Naive thymus-derived CD4-positive, alpha-beta T cell (primary cell): Measurements from ENCODE around the gene DLG4. TPM values are rescaled to one million over a fixed set of nuclear protein-coding genes. Genes with fewer than 3 reads are reported as not detected.
A peak's percentile ranks its signal among the peaks of the same experiment; 100 is the strongest.

ENCODE experiments used
- ATAC-seq: fragments of 150-1000 bp; cut with Tn5 transposase; 2 replicates; pipeline ENCODE4 v1.10.0; 2021; ENCODE audit warnings: mild to moderate bottlenecking, moderate library complexity
- CTCF ChIA-PET: fragments of 350-600 bp; sonication (Branson Sonifier 250); formaldehyde crosslinking; loops from one replicate; lab custom pipeline; 2021; ENCODE audit warnings: antibody characterized with exemption; lab: Charles Lee
- POLR2A ChIA-PET: fragments of 350-600 bp; sonication (Branson Sonifier 250); formaldehyde crosslinking; loops from one replicate; lab custom pipeline; 2021; ENCODE audit warnings: antibody characterized with exemption, inconsistent platforms; lab: Charles Lee
- DNase-seq, 9 donors: peaks; one replicate each; pipeline versions ENCODE4 v3.0.0 to v3.0.0-alpha.2; 2020 to 2022; ENCODE audit warnings: mixed read lengths in 1 of 9
- H3K27ac ChIP-seq: one replicate; pipeline ENCODE4 v1.7.0; 2013; ENCODE audit warnings: mild to moderate bottlenecking, low read depth, low read length, moderate library complexity
- H3K27me3 ChIP-seq, 2 donors: one replicate each; pipeline ENCODE4 v1.7.0; 2013; ENCODE audit warnings: low read length in 2 of 2, mild to moderate bottlenecking in 2 of 2, moderate library complexity in 2 of 2; ENCODE audit not compliant: control insufficient read depth in 2 of 2, insufficient read depth in 2 of 2
- H3K36me3 ChIP-seq, 3 experiments: 1 replicate in 2 of 3; 2 replicates in 1 of 3; pipeline ENCODE4 v1.7.0; 2013; ENCODE audit warnings: low read length in 3 of 3, mild to moderate bottlenecking in 3 of 3, moderate library complexity in 1 of 3; ENCODE audit not compliant: insufficient read depth in 3 of 3, control insufficient read depth in 2 of 3
- H3K4me1 ChIP-seq, 2 donors: one replicate each; pipeline ENCODE4 v1.7.0; 2013; ENCODE audit warnings: low read length in 2 of 2, mild to moderate bottlenecking in 2 of 2, moderate library complexity in 1 of 2; ENCODE audit not compliant: control insufficient read depth in 2 of 2, insufficient read depth in 2 of 2
- H3K4me3 ChIP-seq: 2 replicates; pipeline ENCODE4 v1.7.0; 2013; ENCODE audit warnings: mild to moderate bottlenecking, low read length
- H3K9me3 ChIP-seq, 3 experiments: 1 replicate in 2 of 3; 2 replicates in 1 of 3; pipeline ENCODE4 v1.7.0; 2013; ENCODE audit warnings: low read length in 3 of 3; ENCODE audit not compliant: control insufficient read depth in 2 of 3
- H3K27ac Mint-ChIP-seq, 9 donors: one replicate each; pipeline ENCODE4 v1.8.0; 2020 to 2022; ENCODE audit warnings: mixed read lengths in 9 of 9, mild to moderate bottlenecking in 8 of 9, moderate library complexity in 5 of 9, inconsistent platforms in 2 of 9
- H3K27me3 Mint-ChIP-seq, 5 donors: one replicate each; pipeline ENCODE4 v1.8.0; 2021 to 2022; ENCODE audit warnings: mixed read lengths in 5 of 5, mild to moderate bottlenecking in 1 of 5
- H3K36me3 Mint-ChIP-seq, 5 donors: one replicate each; pipeline ENCODE4 v1.8.0; 2020 to 2022; ENCODE audit warnings: mixed read lengths in 5 of 5, mild to moderate bottlenecking in 3 of 5, inconsistent platforms in 1 of 5
- H3K4me1 Mint-ChIP-seq, 7 donors: one replicate each; pipeline ENCODE4 v1.8.0; 2020 to 2022; ENCODE audit warnings: mixed read lengths in 7 of 7, mild to moderate bottlenecking in 3 of 7, inconsistent platforms in 1 of 7
- H3K4me3 Mint-ChIP-seq, 10 donors: one replicate each; pipeline ENCODE4 v1.8.0; 2020 to 2022; ENCODE audit warnings: mild to moderate bottlenecking in 10 of 10, mixed read lengths in 10 of 10, moderate library complexity in 6 of 10, inconsistent platforms in 2 of 10
- H3K9me3 Mint-ChIP-seq, 11 donors: one replicate each; pipeline ENCODE4 v1.8.0; 2020 to 2022; ENCODE audit warnings: mixed read lengths in 11 of 11, mild to moderate bottlenecking in 4 of 11, inconsistent platforms in 1 of 11, moderate library complexity in 1 of 11
- intact Hi-C, 2 donors: fragments of 100-400 bp; cut with micrococcal nuclease; formaldehyde crosslinking; loops; one replicate each; pipeline ENCODE4 v1.15.1; 2023
- polyA plus RNA-seq, 2 donors: library from polyadenylated mRNA; unstranded; fragments of 300-500 nt; fragmentation: Illumina TruSeq; gene quantifications; one replicate each; pipeline ENCODE4 v1.2.3, GENCODE V29; 2021
- total RNA-seq, 6 experiments: library from RNA in 5 of 6; stranded (reverse) in 5 of 6; gene quantifications; 1 replicate in 5 of 6; 2 replicates in 1 of 6; pipeline ENCODE4 v1.2.3 and lab custom pipeline; 2021 to 2026

DLG4 gene
- total and polyA plus RNA-seq, 7 experiments from 2014 or later: 0.26 to 25.4 (median 11.4) TPM

GRCh38 chr17:7191069-7191468, 28.6 kb downstream of the DLG4 start:
- intact Hi-C loops: no loop called here
- Histone ChIP-seq H3K36me3 (peaks cover 0 to 30% (median 0%) of the 10 kb centered on the region in 3 experiments), H3K27ac (no peak overlapping the region), H3K9me3 (no peaks in the 10 kb centered on the region), H3K4me1 (no peaks in the 10 kb centered on the region), H3K4me3 (no peak overlapping the region), H3K27me3 (no peaks in the 10 kb centered on the region)
- H3K4me1 Mint-ChIP-seq: peaks cover 0 to 8% (median 6%) of the 10 kb centered on the region in 7 donors
- ATAC-seq: no peak
- H3K27ac Mint-ChIP-seq: peak overlapping the region in 1 of 9 donors; percentile 28
- no peak for DNase-seq
- H3K36me3 Mint-ChIP-seq: peaks cover 0 to 11% (median 4%) of the 10 kb centered on the region in 5 donors
- ChIA-PET CTCF (no interaction called here), POLR2A (no interaction called here)
- peaks cover 0 to 2% (median 0%) of the 10 kb centered on the region in 11 donors for H3K9me3 Mint-ChIP-seq
- no peaks in the 10 kb centered on the region for H3K27me3 Mint-ChIP-seq
- H3K4me3 Mint-ChIP-seq: no peak overlapping the region

GRCh38 chr17:7190276-7190917, 29.2 kb downstream of the DLG4 start:
- CTCF ChIA-PET: no interaction called here
- no peaks in the 10 kb centered on the region for H3K27me3 Mint-ChIP-seq
- H3K4me3 ChIP-seq: no peak overlapping the region
- no peaks in the 10 kb centered on the region for H3K27me3 ChIP-seq
- peaks cover 0 to 2% (median 0%) of the 10 kb centered on the region in 11 donors for H3K9me3 Mint-ChIP-seq
- no peak for DNase-seq
- no peak overlapping the region for H3K27ac ChIP-seq
- peaks cover 0 to 10% (median 4%) of the 10 kb centered on the region in 5 donors for H3K36me3 Mint-ChIP-seq
- intact Hi-C loops: no loop called here
- no peaks in the 10 kb centered on the region for H3K4me1 ChIP-seq
- no peaks in the 10 kb centered on the region for H3K9me3 ChIP-seq
- no peak for ATAC-seq
- POLR2A ChIA-PET: no interaction called here
- peaks cover 0 to 23% (median 0%) of the 10 kb centered on the region in 3 experiments for H3K36me3 ChIP-seq
- H3K4me1 Mint-ChIP-seq: peaks cover 0 to 8% (median 6%) of the 10 kb centered on the region in 7 donors
- H3K4me3 Mint-ChIP-seq: no peak overlapping the region
- H3K27ac Mint-ChIP-seq: no peak overlapping the region

GRCh38 chr17:7186241-7186640, 33.4 kb downstream of the DLG4 start:
- no peaks in the 10 kb centered on the region for H3K9me3 Mint-ChIP-seq
- no peak overlapping the region for H3K4me3 Mint-ChIP-seq
- Histone ChIP-seq H3K27ac (no peak overlapping the region), H3K9me3 (no peaks in the 10 kb centered on the region), H3K27me3 (no peaks in the 10 kb centered on the region), H3K36me3 (peaks cover 0 to 7% (median 0%) of the 10 kb centered on the region in 3 experiments), H3K4me3 (no peak overlapping the region), H3K4me1 (no peaks in the 10 kb centered on the region)
- peaks cover 0 to 2% (median 0%) of the 10 kb centered on the region in 5 donors for H3K36me3 Mint-ChIP-seq
- ATAC-seq (peak; percentile 29), DNase-seq (no peak)
- peaks cover 0 to 8% (median 6%) of the 10 kb centered on the region in 7 donors for H3K4me1 Mint-ChIP-seq
- H3K27me3 Mint-ChIP-seq: no peaks in the 10 kb centered on the region
- intact Hi-C loops: no loop called here
- ChIA-PET POLR2A (no interaction called here), CTCF (no interaction called here)
- peak overlapping the region in 1 of 9 donors; percentile 88 for H3K27ac Mint-ChIP-seq

- H3K27ac ChIP-seq: no peak overlapping the region
- DNase-seq (no peak), ATAC-seq (no peak)
- intact Hi-C loops: no loop called here
- Mint-ChIP-seq H3K4me3 (no peak overlapping the region), H3K27me3 (no peaks in the 10 kb centered on the region), H3K4me1 (peaks cover 0 to 8% (median 6%) of the 10 kb centered on the region in 7 donors), H3K27ac (no peak overlapping the region), H3K36me3 (no peaks in the 10 kb centered on the region), H3K9me3 (no peaks in the 10 kb centered on the region)
- ChIA-PET POLR2A (no interaction called here), CTCF (no interaction called here)
- H3K36me3 ChIP-seq: no peaks in the 10 kb centered on the region
- no peaks in the 10 kb centered on the region for H3K9me3 ChIP-seq
- no peak overlapping the region for H3K4me3 ChIP-seq
- H3K4me1 ChIP-seq: no peaks in the 10 kb centered on the region
- no peaks in the 10 kb centered on the region for H3K27me3 ChIP-seq
Measured at GRCh38 chr17:7184647-7185046, 35.0 kb downstream of the DLG4 start.

- ATAC-seq (no peak), DNase-seq (no peak)
- Histone ChIP-seq H3K27me3 (no peaks in the 10 kb centered on the region), H3K4me3 (no peak overlapping the region), H3K36me3 (no peaks in the 10 kb centered on the region), H3K27ac (no peak overlapping the region), H3K9me3 (no peaks in the 10 kb centered on the region), H3K4me1 (no peaks in the 10 kb centered on the region)
- no peaks in the 10 kb centered on the region for H3K27me3 Mint-ChIP-seq
- H3K4me1 Mint-ChIP-seq: peaks cover 0 to 8% (median 6%) of the 10 kb centered on the region in 7 donors
- no peaks in the 10 kb centered on the region for H3K9me3 Mint-ChIP-seq
- intact Hi-C loops: no loop called here
- no peaks in the 10 kb centered on the region for H3K36me3 Mint-ChIP-seq
- POLR2A ChIA-PET: no interaction called here
- H3K4me3 Mint-ChIP-seq: no peak overlapping the region
- CTCF ChIA-PET: no interaction called here
- H3K27ac Mint-ChIP-seq: no peak overlapping the region
Measured at GRCh38 chr17:7184091-7184488, 35.5 kb downstream of the DLG4 start.

- H3K4me3 ChIP-seq: no peak overlapping the region
- CTCF ChIA-PET: interaction anchor here (0.6 kb wide), 2 partner anchors 51 to 211 kb away, joined by 3 read pairs; no protein-coding TSS in a partner anchor
- no peaks in the 10 kb centered on the region for H3K9me3 ChIP-seq
- no peaks in the 10 kb centered on the region for H3K36me3 Mint-ChIP-seq
- H3K27ac ChIP-seq: no peak overlapping the region
- peak overlapping the region in 2 of 9 donors; percentile 48 to 87 for H3K27ac Mint-ChIP-seq
- H3K27me3 Mint-ChIP-seq: no peaks in the 10 kb centered on the region
- H3K36me3 ChIP-seq: no peaks in the 10 kb centered on the region
- no peaks in the 10 kb centered on the region for H3K27me3 ChIP-seq
- no peak for ATAC-seq
- POLR2A ChIA-PET: interaction anchor here (0.7 kb wide), 1 partner anchor 31 kb away, joined by 3 read pairs; no protein-coding TSS in a partner anchor
- H3K4me1 Mint-ChIP-seq: peaks cover 0 to 8% (median 6%) of the 10 kb centered on the region in 7 donors
- no peak for DNase-seq
- H3K4me3 Mint-ChIP-seq: no peak overlapping the region
- no peaks in the 10 kb centered on the region for H3K4me1 ChIP-seq
- intact Hi-C loops: no loop called here
- H3K9me3 Mint-ChIP-seq: no peaks in the 10 kb centered on the region
Measured at GRCh38 chr17:7183433-7184090, 36.1 kb downstream of the DLG4 start.
